OCI-LY7 (cell line): ENCODE measurements around the gene HPDL.

Source experiments
- CTCF ChIP-seq: fragments of 200-600 bp; sonication (generic); conservative IDR thresholded peaks from 2 replicates; pipeline ENCODE4 v1.5.1; 2014; ENCODE audit warnings: mild to moderate bottlenecking, antibody characterized with exemption, low read length, moderate library complexity, mixed read lengths
- EZH2phosphoT487 ChIP-seq: fragments of 200-600 bp; sonication (generic); IDR thresholded peaks from 2 replicates; pipeline ENCODE4 v1.6.1; 2018; ENCODE audit warnings: low read depth, borderline replicate concordance, mild to moderate bottlenecking, mixed run types, antibody characterized with exemption, low read length, moderate library complexity, mixed read lengths

GRCh38 chr1:45365051-45365450 is 38.4 kb downstream of the HPDL start:
- TF ChIP-seq CTCF (no peak), EZH2phosphoT487 (no peak)
